Measurements from ENCODE around the gene EDEM2.
"Not testable (repeated sequence)": the region's sequence is repeated elsewhere in the genome, so short reads cannot be mapped to it uniquely, and the experiment has no call there.

Gene EDEM2

DNA sequence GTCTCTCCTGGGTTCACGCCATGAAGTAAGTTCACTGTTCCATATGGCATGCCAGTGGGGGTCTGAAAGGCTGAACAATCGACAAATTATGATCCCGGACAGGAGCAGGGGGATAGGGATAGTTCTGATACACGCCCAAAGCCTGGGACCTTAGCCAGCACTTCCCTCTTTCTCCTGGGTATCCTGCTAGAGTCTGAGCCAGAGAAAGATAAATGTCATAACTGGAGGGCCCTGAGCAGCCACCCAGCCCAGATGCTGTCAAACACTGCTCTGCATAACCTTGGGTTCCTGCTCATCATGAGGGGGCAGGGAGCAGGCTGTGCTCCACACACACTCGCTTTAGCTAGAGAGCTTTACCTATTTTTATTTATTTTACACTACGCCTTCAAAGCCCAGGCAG, 12.3 kb downstream of the EDEM2 start:
- no peak for DNase-seq
- in situ Hi-C loops (cut with HindIII; ENCODE audit: low pct_ligation_motif_present, low pct_unique_long_range_greater_than_20kb, low sequenced_read_pairs), result no loop called here

DNA sequence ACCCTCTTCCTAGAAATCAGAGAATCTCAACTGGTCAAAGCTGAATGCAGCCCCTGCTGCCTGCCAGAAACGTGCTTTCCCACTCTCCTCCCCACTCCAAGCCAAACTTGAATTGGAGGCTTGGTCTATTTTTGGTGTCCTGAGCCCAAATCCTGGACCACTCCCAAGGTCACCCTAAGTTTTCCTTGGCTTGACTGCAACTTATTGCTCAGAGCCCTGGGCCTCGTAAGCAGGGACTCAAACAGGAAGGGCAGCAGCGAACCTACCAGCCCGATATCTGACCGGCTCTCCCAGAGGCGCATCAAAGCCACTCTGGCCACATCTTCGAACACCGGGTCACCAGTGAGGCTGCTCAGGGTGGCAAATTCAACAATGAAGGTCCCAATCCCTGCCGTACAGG, 12.7 kb downstream of the EDEM2 start:
- in situ Hi-C loops (cut with HindIII; ENCODE audit: low pct_ligation_motif_present, low pct_unique_long_range_greater_than_20kb, low sequenced_read_pairs), result no loop called here
- DNase-seq, result no peak

DNA sequence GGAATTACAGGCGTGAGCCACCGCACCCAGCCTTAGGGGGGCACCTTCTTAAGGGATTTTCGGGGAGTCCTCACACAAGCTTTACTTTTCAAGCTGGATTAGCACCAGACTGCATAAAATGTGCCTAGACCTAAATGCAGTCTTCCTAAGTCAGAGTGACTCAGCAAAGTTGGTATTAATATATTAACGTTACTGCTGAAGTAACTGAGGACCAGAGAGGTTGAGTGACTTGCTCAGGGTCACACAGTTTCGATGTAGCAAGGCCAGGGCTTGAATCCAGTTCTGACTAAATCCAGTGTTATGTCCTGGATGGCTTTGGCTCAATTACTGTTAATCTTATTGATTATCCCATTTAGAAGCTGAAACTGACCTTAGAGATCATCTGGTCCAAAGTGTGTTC, 13.4 kb downstream of the EDEM2 start:
- DNase-seq, result no peak
- in situ Hi-C loops (cut with HindIII; ENCODE audit: low pct_ligation_motif_present, low pct_unique_long_range_greater_than_20kb, low sequenced_read_pairs), result no loop called here

DNA sequence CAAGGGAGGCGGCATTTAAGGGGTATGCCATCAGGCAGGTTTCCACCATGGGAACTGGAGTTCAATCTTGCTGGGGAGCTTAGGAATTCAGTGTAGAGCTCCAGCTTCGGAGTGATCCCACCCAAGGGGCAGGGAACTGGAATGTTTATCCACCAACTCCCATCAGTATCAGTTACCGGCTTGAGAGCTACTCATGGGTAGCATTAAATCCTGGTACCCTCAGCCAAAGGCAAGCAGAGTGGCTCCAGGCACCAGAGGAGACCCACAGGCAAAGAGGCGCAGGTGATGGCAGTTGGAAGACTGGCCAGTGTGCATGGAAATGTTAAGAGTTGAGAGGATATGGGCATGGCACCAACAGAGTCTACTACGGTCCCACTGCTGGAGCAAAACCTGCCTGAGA, 14.1 kb downstream of the EDEM2 start:
- DNase-seq, result no peak
- in situ Hi-C loops (cut with HindIII; ENCODE audit: low pct_ligation_motif_present, low pct_unique_long_range_greater_than_20kb, low sequenced_read_pairs), result no loop called here

GRCh38 chr20:35131934-35132333, 15.2 kb downstream of the EDEM2 start:
- DNase-seq, result no peak
- in situ Hi-C loops (cut with HindIII; ENCODE audit: low pct_ligation_motif_present, low pct_unique_long_range_greater_than_20kb, low sequenced_read_pairs), result no loop called here

- no peak for DNase-seq
- in situ Hi-C loops (cut with HindIII; ENCODE audit: low pct_ligation_motif_present, low pct_unique_long_range_greater_than_20kb, low sequenced_read_pairs), result no loop called here
Measured at GRCh38 chr20:35129647-35130069, 17.5 kb downstream of the EDEM2 start.

- DNase-seq, result no peak
- in situ Hi-C loops (cut with HindIII; ENCODE audit: low pct_ligation_motif_present, low pct_unique_long_range_greater_than_20kb, low sequenced_read_pairs), result no loop called here
Measured at GRCh38 chr20:35125753-35126152, 21.4 kb downstream of the EDEM2 start.

DNA sequence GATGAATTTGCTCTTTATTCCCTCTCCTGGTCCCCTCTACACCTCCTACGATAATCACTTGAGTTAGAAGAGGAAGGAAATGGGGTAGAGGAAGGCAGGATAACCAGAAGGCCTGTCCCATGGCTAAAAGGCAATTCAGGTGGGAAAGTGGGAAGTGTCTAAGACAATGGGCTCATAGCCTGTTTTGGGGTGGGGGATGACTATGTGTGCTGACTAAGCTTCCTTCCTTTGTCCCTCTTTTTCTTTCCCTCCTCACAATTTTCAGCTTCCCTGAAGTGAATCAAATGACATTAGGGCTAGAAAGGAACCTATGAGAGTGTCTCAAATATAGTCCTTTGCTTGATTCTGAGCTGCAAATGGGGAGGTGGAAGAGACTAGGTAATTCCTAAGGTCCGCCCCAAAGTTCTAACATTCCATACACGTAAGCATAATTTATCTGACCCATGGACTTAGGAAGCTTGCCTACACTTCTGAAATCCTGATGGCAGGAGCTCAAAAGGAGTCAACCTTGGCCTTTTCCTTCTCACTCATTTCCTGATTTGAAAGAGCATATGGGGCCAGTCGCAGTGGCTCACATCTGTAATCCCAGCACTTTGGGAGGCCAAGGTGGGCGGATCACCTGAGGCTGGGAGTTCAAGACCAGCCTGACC, 24.3 kb downstream of the EDEM2 start:
- in situ Hi-C loops (cut with HindIII; ENCODE audit: low pct_ligation_motif_present, low pct_unique_long_range_greater_than_20kb, low sequenced_read_pairs), result no loop called here
- no peak for DNase-seq

DNA sequence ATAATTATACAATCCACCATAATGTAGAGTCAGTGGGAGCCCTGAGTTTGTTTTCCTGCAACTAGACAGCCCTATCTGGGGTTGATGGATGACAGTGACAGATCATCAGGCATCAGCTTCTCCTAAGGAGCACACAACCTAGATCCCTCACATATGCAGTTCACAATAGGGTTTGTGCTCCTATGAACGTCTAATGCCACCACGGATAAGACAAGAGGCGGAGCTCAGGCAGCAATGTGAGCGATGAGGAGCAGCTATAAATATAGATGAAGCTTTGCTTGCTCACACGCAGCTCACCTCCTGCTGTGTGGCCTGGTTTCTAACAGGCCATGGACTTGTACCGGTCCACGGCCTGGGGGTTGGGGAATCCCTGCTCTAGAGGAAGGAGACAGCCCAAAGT, 25.9 kb downstream of the EDEM2 start:
- in situ Hi-C loops (cut with HindIII; ENCODE audit: low pct_ligation_motif_present, low pct_unique_long_range_greater_than_20kb, low sequenced_read_pairs), result no loop called here
- DNase-seq, result no peak

GRCh38 chr20:35120012-35120701, 27.0 kb downstream of the EDEM2 start:
- no peak for DNase-seq
- in situ Hi-C loops (cut with HindIII; ENCODE audit: low pct_ligation_motif_present, low pct_unique_long_range_greater_than_20kb, low sequenced_read_pairs), result no loop called here

- DNase-seq, result no peak
- in situ Hi-C loops (cut with HindIII; ENCODE audit: low pct_ligation_motif_present, low pct_unique_long_range_greater_than_20kb, low sequenced_read_pairs), result no loop called here
Measured at GRCh38 chr20:35117629-35118028, 29.5 kb downstream of the EDEM2 start.

GRCh38 chr20:35117196-35117595, 29.9 kb downstream of the EDEM2 start:
- DNase-seq, result no peak
- in situ Hi-C loops (cut with HindIII; ENCODE audit: low pct_ligation_motif_present, low pct_unique_long_range_greater_than_20kb, low sequenced_read_pairs), result no loop called here

GRCh38 chr20:35116258-35116657, 30.9 kb downstream of the EDEM2 start:
- in situ Hi-C loops (cut with HindIII; ENCODE audit: low pct_ligation_motif_present, low pct_unique_long_range_greater_than_20kb, low sequenced_read_pairs), result no loop called here
- DNase-seq, result no peak

- in situ Hi-C loops (cut with HindIII; ENCODE audit: low pct_ligation_motif_present, low pct_unique_long_range_greater_than_20kb, low sequenced_read_pairs), result no loop called here
- no peak for DNase-seq
Measured at GRCh38 chr20:35115606-35116005, 31.5 kb downstream of the EDEM2 start.

- in situ Hi-C loops (cut with HindIII; ENCODE audit: low pct_ligation_motif_present, low pct_unique_long_range_greater_than_20kb, low sequenced_read_pairs); DNase-seq: not testable (repeated sequence)
Measured at GRCh38 chr20:35112276-35112675, 34.9 kb downstream of the EDEM2 start.

DNA sequence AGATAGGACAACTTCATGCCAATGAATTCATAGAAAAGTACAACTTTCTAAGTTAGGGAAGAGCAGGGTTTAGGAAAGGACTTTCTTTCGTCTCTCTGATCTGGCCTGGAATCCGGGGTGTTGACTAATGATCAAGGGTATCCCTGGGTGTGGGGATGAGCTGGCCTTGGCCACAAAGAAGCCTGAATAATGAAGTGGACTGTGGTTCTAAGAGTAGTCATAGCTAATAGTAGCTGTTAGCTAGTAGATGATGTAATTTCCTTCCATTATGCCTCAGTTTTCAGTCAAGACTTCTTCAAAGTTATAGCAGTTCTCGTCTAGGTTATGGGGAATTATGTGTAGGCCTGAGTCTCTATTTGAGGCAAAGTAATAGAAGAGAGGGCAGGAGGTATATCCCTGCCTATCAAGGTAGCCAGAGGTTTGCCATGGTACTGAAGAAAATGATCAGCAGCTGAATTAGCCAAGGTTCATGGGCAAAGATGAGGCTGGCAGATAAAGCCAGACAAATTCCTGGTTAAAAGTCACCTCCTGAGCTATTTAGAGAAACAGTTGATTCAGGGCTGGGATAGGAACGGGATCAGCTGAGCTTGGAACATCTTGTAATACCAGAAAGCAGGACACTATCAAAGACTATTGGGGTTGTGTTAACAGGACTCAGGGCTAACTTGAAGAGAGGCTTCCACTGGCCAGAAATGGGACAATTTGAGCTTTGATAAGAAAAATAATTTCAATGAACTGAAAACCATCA, 35.8 kb downstream of the EDEM2 start:
- peak; percentile 33 for DNase-seq
- in situ Hi-C loops (cut with HindIII; ENCODE audit: low pct_ligation_motif_present, low pct_unique_long_range_greater_than_20kb, low sequenced_read_pairs), result no loop called here

DNA sequence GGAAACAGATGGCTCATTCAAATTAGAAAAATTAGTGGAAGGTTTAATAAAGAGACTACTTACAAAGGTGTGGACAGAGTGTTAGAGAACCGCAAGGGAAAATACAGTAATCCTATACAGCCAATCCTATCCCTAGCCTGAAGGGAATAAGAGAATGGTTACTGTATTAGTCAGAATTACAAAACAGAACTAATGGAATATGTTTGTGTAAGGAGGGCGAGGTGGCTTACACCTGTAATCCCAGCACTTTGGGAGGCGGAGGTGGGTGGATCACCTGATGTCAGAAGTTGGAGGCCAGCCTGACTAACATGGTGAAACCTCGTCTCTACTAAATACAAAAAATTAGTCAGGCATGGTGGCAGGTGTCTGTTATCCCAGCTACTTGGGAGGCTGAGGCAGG, 38.2 kb downstream of the EDEM2 start:
- in situ Hi-C loops (cut with HindIII; ENCODE audit: low pct_ligation_motif_present, low pct_unique_long_range_greater_than_20kb, low sequenced_read_pairs), result no loop called here
- no peak for DNase-seq

- in situ Hi-C loops (cut with HindIII; ENCODE audit: low pct_ligation_motif_present, low pct_unique_long_range_greater_than_20kb, low sequenced_read_pairs), result no loop called here
- DNase-seq, result no peak
Measured at GRCh38 chr20:35106827-35107380, 40.2 kb downstream of the EDEM2 start.

DNA sequence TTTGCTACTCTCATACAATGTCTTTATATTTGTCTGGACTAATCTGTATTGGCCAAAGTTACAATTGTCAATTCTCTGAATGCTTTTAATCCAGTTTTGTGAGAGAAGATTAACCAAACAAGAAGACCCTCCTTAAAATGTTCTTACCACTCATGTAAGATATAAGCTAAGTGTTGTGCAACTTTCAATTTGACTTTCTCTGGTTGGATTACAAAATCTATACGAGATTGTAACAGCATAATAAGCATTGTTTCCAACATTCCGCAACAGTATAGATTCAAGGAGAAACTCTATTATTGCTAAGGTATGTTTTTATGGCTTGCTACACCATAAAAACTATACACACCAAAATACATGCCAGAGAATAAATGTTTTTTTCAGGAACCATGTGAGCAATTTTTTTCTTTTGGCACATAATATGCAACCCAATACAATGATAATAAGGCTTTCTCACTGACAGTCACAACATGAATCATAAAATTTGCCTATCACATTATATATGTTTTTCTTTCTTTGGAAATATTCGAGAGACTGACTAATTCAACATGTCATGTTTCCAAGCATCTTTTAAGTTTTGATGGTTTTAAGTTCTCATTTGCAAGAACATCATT, 42.3 kb downstream of the EDEM2 start:
- in situ Hi-C loops (cut with HindIII; ENCODE audit: low pct_ligation_motif_present, low pct_unique_long_range_greater_than_20kb, low sequenced_read_pairs), result no loop called here
- no peak for DNase-seq

All from ACHN (cell line).